A673 (cell line): Measurements from ENCODE around the gene PPARG. TPM values are rescaled to one million over a fixed set of nuclear protein-coding genes. Genes with fewer than 3 reads are reported as not detected.

Experiments
- BruUV-seq: library from RNA; stranded (reverse); fragments of 400-500 nt; replicated peaks from 2 replicates; lab custom pipeline; 2021; lab: Mats Ljungman, UMichigan
- CTCF ChIA-PET: fragments of 300-600 bp; sonication (Branson Sonifier 250); formaldehyde crosslinking; loops from one replicate; lab custom pipeline; 2022; ENCODE audit warnings: antibody characterized with exemption; lab: Charles Lee
- POLR2A ChIA-PET: fragments of 300-600 bp; sonication (Branson Sonifier 250); formaldehyde crosslinking; loops from one replicate; lab custom pipeline; 2022; ENCODE audit warnings: antibody characterized with exemption; ENCODE audit not compliant: low non-redundant PET; lab: Charles Lee
- DNase-seq: peaks from one replicate; pipeline ENCODE4 v3.0.0-alpha.2; 2015; ENCODE audit warnings: low spot score
- H3K27ac ChIP-seq: fragments of 200-600 bp; sonication (generic); 2 replicates; pipeline ENCODE4 v1.5.1; 2016; ENCODE audit warnings: mixed run types, low read depth, mild to moderate bottlenecking, mixed read lengths, antibody characterized with exemption, low read length; ENCODE audit not compliant: poor library complexity, severe bottlenecking
- H3K27me3 ChIP-seq: fragments of 200-600 bp; sonication (generic); replicated peaks from 2 replicates; pipeline ENCODE4 v1.6.1; 2017; ENCODE audit warnings: mixed run types, low read depth, mild to moderate bottlenecking, mixed read lengths, antibody characterized with exemption, low read length; ENCODE audit not compliant: insufficient read depth, poor library complexity
- H3K36me3 ChIP-seq: fragments of 200-600 bp; sonication (generic); 2 replicates; pipeline ENCODE4 v1.6.1; 2016; ENCODE audit warnings: mixed run types, mild to moderate bottlenecking, mixed read lengths, antibody characterized with exemption, low read length; ENCODE audit not compliant: insufficient read depth, poor library complexity, severe bottlenecking
- H3K4me1 ChIP-seq: fragments of 200-600 bp; sonication (generic); 2 replicates; pipeline ENCODE4 v1.6.1; 2017; ENCODE audit warnings: mixed run types, mild to moderate bottlenecking, mixed read lengths, antibody characterized with exemption, low read length; ENCODE audit not compliant: insufficient read depth, poor library complexity, severe bottlenecking
- H3K4me3 ChIP-seq: fragments of 200-600 bp; sonication (generic); 2 replicates; pipeline ENCODE4 v1.5.1; 2016; ENCODE audit warnings: low read depth, mixed run types, mild to moderate bottlenecking, mixed read lengths, low read length; ENCODE audit not compliant: poor library complexity, severe bottlenecking
- H3K9me3 ChIP-seq: fragments of 200-600 bp; sonication (generic); 2 replicates; pipeline ENCODE4 v1.6.1; 2016; ENCODE audit warnings: mixed run types, low read depth, mild to moderate bottlenecking, mixed read lengths, antibody characterized with exemption, low read length; ENCODE audit not compliant: poor library complexity, severe bottlenecking
- EZH2 ChIP-seq: fragments of 200-600 bp; sonication (generic); IDR thresholded peaks from 2 replicates; pipeline ENCODE4 v1.6.1; 2017; ENCODE audit warnings: borderline replicate concordance, low read depth, mild to moderate bottlenecking, mixed read lengths, antibody characterized with exemption, low read length; ENCODE audit not compliant: poor library complexity, severe bottlenecking
- intact Hi-C: fragments of 100-400 bp; cut with micrococcal nuclease; formaldehyde crosslinking; loops from one replicate; pipeline ENCODE4 v1.10.0; 2022; ENCODE audit not compliant: unreplicated experiment
- total RNA-seq: library from RNA; stranded (reverse); gene quantifications from 2 replicates; pipeline ENCODE4 v1.2.3, GENCODE V29; 2021
- TF ChIP-seq, protein P1 (sequence below): fragments of 300-800, 200-600 bp; sonication (generic); conservative IDR thresholded peaks from 2 replicates; pipeline ENCODE4 v1.5.1; 2017; ENCODE audit warnings: low read depth, mild to moderate bottlenecking, antibody characterized with exemption, low read length, moderate library complexity, mixed read lengths

Gene PPARG
- total RNA-seq, 1 experiment from 2014 or later: 0.62 TPM

DNA sequence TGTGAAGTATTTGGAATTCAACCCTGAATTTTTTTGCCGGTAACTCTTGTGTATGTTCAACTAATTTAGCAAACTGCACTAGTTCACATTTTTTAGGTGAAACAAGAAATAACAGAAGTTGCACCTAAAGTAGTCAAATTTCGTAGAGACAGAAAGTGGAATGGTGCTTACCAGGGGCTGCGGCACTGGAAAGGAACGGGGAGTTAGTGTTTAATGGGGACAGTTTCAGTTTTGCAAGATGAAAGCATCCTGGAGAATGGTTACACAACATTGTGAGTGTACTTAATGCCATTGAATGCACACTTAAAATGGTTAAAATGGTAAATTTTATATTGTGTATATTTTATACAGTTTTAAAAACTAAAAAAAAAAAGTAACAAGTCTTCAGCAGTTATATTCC, 27.4 kb downstream of the PPARG start:
- Histone ChIP-seq H3K27me3 (peaks cover 19% of the 10 kb centered on the region), H3K4me3 (no peak overlapping the region), H3K4me1 (no peaks in the 10 kb centered on the region), H3K36me3 (no peaks in the 10 kb centered on the region), H3K27ac (no peak overlapping the region), H3K9me3 (no peaks in the 10 kb centered on the region)
- DNase-seq: no peak
- ChIA-PET CTCF (no interaction called here), POLR2A (no interaction called here)
- intact Hi-C loops: no loop called here
- TF ChIP-seq, protein P1, sequence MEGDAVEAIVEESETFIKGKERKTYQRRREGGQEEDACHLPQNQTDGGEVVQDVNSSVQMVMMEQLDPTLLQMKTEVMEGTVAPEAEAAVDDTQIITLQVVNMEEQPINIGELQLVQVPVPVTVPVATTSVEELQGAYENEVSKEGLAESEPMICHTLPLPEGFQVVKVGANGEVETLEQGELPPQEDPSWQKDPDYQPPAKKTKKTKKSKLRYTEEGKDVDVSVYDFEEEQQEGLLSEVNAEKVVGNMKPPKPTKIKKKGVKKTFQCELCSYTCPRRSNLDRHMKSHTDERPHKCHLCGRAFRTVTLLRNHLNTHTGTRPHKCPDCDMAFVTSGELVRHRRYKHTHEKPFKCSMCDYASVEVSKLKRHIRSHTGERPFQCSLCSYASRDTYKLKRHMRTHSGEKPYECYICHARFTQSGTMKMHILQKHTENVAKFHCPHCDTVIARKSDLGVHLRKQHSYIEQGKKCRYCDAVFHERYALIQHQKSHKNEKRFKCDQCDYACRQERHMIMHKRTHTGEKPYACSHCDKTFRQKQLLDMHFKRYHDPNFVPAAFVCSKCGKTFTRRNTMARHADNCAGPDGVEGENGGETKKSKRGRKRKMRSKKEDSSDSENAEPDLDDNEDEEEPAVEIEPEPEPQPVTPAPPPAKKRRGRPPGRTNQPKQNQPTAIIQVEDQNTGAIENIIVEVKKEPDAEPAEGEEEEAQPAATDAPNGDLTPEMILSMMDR: no peak
- TF ChIP-seq EZH2: no peak
- BruUV-seq: no TSS peak

DNA sequence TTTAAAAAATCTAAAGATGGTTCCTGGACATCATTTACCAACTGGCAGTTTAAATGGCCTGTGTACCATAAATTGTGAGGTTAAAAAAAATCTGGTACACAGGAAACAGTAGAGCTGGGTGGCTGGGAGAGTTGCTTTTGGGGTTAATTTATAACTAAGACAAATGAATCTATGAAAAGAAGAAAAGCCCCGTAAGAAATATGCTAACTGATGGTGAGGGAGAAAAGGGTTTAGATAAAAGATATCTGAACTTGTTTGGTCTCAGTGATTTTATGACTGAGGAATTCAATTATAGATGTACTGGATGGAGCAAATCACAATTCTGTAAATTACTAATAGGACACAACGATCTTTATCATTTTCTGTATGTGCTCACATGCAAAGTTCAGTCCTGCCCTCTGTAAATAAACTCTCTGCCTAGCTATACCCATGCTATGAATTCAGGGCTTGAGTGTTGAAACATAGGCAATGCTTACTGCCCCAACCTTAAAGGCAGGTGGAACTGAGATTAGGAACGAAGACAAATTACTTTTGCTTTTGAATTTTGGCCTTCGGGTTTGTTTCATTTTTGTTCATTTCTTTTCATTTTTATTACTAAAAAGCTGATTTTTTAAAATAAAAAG, 28.0 kb downstream of the PPARG start:
- peaks cover 19% of the 10 kb centered on the region for H3K27me3 ChIP-seq
- ChIA-PET POLR2A (no interaction called here), CTCF (no interaction called here)
- TF ChIP-seq EZH2: no peak
- TF ChIP-seq, protein P1: no peak
- H3K27ac ChIP-seq: no peak overlapping the region
- H3K9me3 ChIP-seq: no peaks in the 10 kb centered on the region
- no peaks in the 10 kb centered on the region for H3K36me3 ChIP-seq
- intact Hi-C loops: no loop called here
- H3K4me1 ChIP-seq: no peaks in the 10 kb centered on the region
- no TSS peak for BruUV-seq
- H3K4me3 ChIP-seq: no peak overlapping the region
- no peak for DNase-seq

DNA sequence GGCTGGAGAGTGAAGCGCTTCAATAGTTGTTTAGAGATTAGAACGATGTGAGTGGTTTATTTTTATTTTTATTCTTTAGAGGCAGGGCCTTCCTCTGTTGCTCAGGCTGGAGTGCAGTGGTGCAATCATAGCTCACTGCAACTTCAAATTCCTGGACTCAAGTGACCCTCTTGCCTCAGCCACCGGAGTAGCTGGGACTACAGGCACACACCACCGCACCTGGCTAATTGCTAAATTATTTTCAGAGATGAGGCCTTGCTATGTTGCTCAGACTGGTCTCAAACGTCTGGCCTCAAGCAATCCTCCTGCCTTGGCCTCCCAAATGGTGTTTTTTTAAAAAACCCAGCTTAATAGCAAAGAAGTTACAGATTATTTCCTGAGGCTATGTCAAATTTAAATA, 29.0 kb downstream of the PPARG start:
- Histone ChIP-seq H3K27me3 (peaks cover 24% of the 10 kb centered on the region), H3K27ac (no peak overlapping the region), H3K4me3 (no peak overlapping the region), H3K4me1 (no peaks in the 10 kb centered on the region), H3K9me3 (no peaks in the 10 kb centered on the region), H3K36me3 (no peaks in the 10 kb centered on the region)
- CTCF ChIA-PET: no interaction called here
- BruUV-seq: no TSS peak
- DNase-seq: no peak
- POLR2A ChIA-PET: no interaction called here
- intact Hi-C loops: no loop called here
- TF ChIP-seq, protein P1: no peak
- TF ChIP-seq EZH2: no peak
